Fibroblast of lung (primary cell): ENCODE results near the gene CNN2. TPM values are rescaled to one million over a fixed set of nuclear protein-coding genes. Genes with fewer than 3 reads are reported as not detected.
A peak's percentile ranks its signal among the peaks of the same experiment; 100 is the strongest.
"Not testable (repeated sequence)": the region's sequence is repeated elsewhere in the genome, so short reads cannot be mapped to it uniquely, and the experiment has no call there.

Source experiments
- DNase-seq, 2 donors: peaks; one replicate each; pipeline versions ENCODE4 v3.0.0 to v3.0.0-alpha.2; 2010; ENCODE audit warnings: low read depth in 2 of 2
- H2AFZ ChIP-seq: 2 replicates; pipeline ENCODE4 v1.5.1; 2012; ENCODE audit warnings: low read length, control low read depth, inconsistent platforms
- H3K27ac ChIP-seq: 2 replicates; pipeline ENCODE4 v1.5.1; 2011; ENCODE audit warnings: low read length, control low read depth; ENCODE audit not compliant: insufficient read depth
- H3K27me3 ChIP-seq: 2 replicates; pipeline ENCODE4 v1.5.1; 2011; ENCODE audit warnings: mild to moderate bottlenecking, low read length; ENCODE audit not compliant: control insufficient read depth, insufficient read depth
- H3K36me3 ChIP-seq: 2 replicates; pipeline ENCODE4 v1.5.1; 2011; ENCODE audit warnings: low read length; ENCODE audit not compliant: control insufficient read depth, insufficient read depth
- H3K4me1 ChIP-seq: 2 replicates; pipeline ENCODE4 v1.5.1; 2011; ENCODE audit warnings: low read length; ENCODE audit not compliant: control insufficient read depth, insufficient read depth; ENCODE audit errors: extremely low read depth
- H3K4me2 ChIP-seq: 2 replicates; pipeline ENCODE4 v1.5.1; 2011; ENCODE audit warnings: low read length, control low read depth; ENCODE audit not compliant: insufficient read depth; ENCODE audit errors: extremely low read depth
- H3K4me3 ChIP-seq, 4 experiments: fragments of 200-600 bp in 1 of 4; sonication (generic) in 1 of 4; replicated peaks in 1 of 4; 2 replicates each; pipeline ENCODE4 v1.5.1; 2011 to 2016; ENCODE audit warnings: low read length in 4 of 4, low read depth in 3 of 4, mild to moderate bottlenecking in 3 of 4, control low read depth in 2 of 4, inconsistent platforms in 1 of 4, mixed read lengths in 1 of 4; ENCODE audit not compliant: insufficient read depth in 1 of 4; ENCODE audit errors: control extremely low read depth in 1 of 4
- H3K79me2 ChIP-seq: 2 replicates; pipeline ENCODE4 v1.5.1; 2012; ENCODE audit warnings: mild to moderate bottlenecking, low read length, inconsistent platforms; ENCODE audit not compliant: control insufficient read depth, insufficient read depth
- H3K9ac ChIP-seq: 2 replicates; pipeline ENCODE4 v1.5.1; 2011; ENCODE audit warnings: mild to moderate bottlenecking, low read length, control low read depth; ENCODE audit not compliant: insufficient read depth
- H3K9me3 ChIP-seq: 2 replicates; pipeline ENCODE4 v1.5.1; 2012; ENCODE audit warnings: low read depth, low read length; ENCODE audit not compliant: control insufficient read depth, insufficient read depth
- H4K20me1 ChIP-seq: 2 replicates; pipeline ENCODE4 v1.5.1; 2011; ENCODE audit warnings: low read length; ENCODE audit not compliant: control insufficient read depth, insufficient read depth; ENCODE audit errors: extremely low read depth
- CTCF ChIP-seq, 2 donors: IDR thresholded peaks in 1 of 2; conservative IDR thresholded peaks in 1 of 2; 1 replicate in 1 of 2; 2 replicates in 1 of 2; pipeline ENCODE4 v1.5.1; 2011 to 2012; ENCODE audit warnings: low read length in 2 of 2, control low read depth in 1 of 2, inconsistent platforms in 1 of 2, low read depth in 1 of 2, mild to moderate bottlenecking in 1 of 2
- EZH2 ChIP-seq: IDR thresholded peaks from 2 replicates; pipeline ENCODE4 v1.5.1; 2012; ENCODE audit warnings: low read length, control low read depth, mild to moderate bottlenecking; ENCODE audit errors: missing control alignments
- polyA plus RNA-seq, 2 donors: library from polyadenylated mRNA; depleted of rRNA in 1 of 2; stranded (reverse) in 1 of 2; unstranded in 1 of 2; fragments of >200 nt; gene quantifications; 2 replicates each; pipeline ENCODE4 v1.2.1, GENCODE V29; 2011 to 2012; ENCODE audit warnings: missing spikeins in 1 of 2
- total RNA-seq: library from RNA; depleted of rRNA; stranded (reverse); fragments of >200 nt; gene quantifications from 2 replicates; pipeline ENCODE4 v1.2.1, GENCODE V29; 2014

Gene CNN2
- total and polyA plus RNA-seq, 2 donors (not counting 1 experiment from before 2014, with no cell fraction given): 194 to 473 TPM

GRCh38 chr19:1019616-1019961, 6.8 kb upstream of the CNN2 start:
- Histone ChIP-seq H3K79me2 (peaks cover 64% of the 10 kb centered on the region), H3K36me3 (peaks cover 8% of the 10 kb centered on the region), H3K4me2 (peak overlapping the region; percentile 84), H3K4me3 (peak overlapping the region; percentile 51 to 91 (median 82)), H3K27me3 (no peaks in the 10 kb centered on the region), H3K9me3 (no peaks in the 10 kb centered on the region), H3K27ac (peak overlapping the region; percentile 93), H3K4me1 (peaks cover 20% of the 10 kb centered on the region), H4K20me1 (peaks cover 1% of the 10 kb centered on the region), H2AFZ (no peak overlapping the region), H3K9ac (peak overlapping the region; percentile 91)
- no peak for DNase-seq
- TF ChIP-seq EZH2 (no peak), CTCF (conservative IDR thresholded peaks at IDR 0.05 in 1 of 2, IDR thresholded peaks at IDR 0.05 in 1 of 2; ENCODE audit: low read depth in 1 of 2, low read length in 2 of 2) (no peak)

- H3K79me2 ChIP-seq: peaks cover 57% of the 10 kb centered on the region
- H3K4me2 ChIP-seq: peak overlapping the region; percentile 84
- H3K27ac ChIP-seq: peak overlapping the region; percentile 93
- peak overlapping the region; percentile 51 to 91 (median 82) for H3K4me3 ChIP-seq
- peaks cover 5% of the 10 kb centered on the region for H3K36me3 ChIP-seq
- DNase-seq: no peak
- H3K4me1 ChIP-seq: peaks cover 20% of the 10 kb centered on the region
- TF ChIP-seq CTCF (conservative IDR thresholded peaks at IDR 0.05 in 1 of 2, IDR thresholded peaks at IDR 0.05 in 1 of 2; ENCODE audit: low read depth in 1 of 2, low read length in 2 of 2): no peak
- TF ChIP-seq EZH2: no peak
- H2AFZ ChIP-seq: no peak overlapping the region
- H3K9me3 ChIP-seq: no peaks in the 10 kb centered on the region
- H3K9ac ChIP-seq: peak overlapping the region; percentile 91
- H4K20me1 ChIP-seq: peaks cover 1% of the 10 kb centered on the region
- no peaks in the 10 kb centered on the region for H3K27me3 ChIP-seq
Measured at GRCh38 chr19:1019980-1020867, 6.2 kb upstream of the CNN2 start.

GRCh38 chr19:1020868-1021425, 5.5 kb upstream of the CNN2 start, which contains the start of gene TMEM259:
TSS of gene TMEM259 (minus strand) at chr19:1021123. CDS start at chr19:1020996, 127 bp downstream.
- Histone ChIP-seq H3K4me2 (peak within 1 kb of the TSS; percentile 84), H3K4me3 (peak within 1 kb of the TSS; percentile 51 to 91 (median 82)), H3K9ac (peak within 1 kb of the TSS; percentile 91), H2AFZ (peak within 1 kb of the TSS; percentile 80), H3K36me3 (peaks cover 5% of the 10 kb centered on the region), H3K27ac (peak within 1 kb of the TSS; percentile 93), H3K4me1 (peaks cover 20% of the 10 kb centered on the region), H3K27me3 (no peaks in the 10 kb centered on the region), H3K9me3 (no peaks in the 10 kb centered on the region), H3K79me2 (peaks cover 50% of the 10 kb centered on the region), H4K20me1 (peaks cover 1% of the 10 kb centered on the region)
- DNase-seq: peak; percentile 96 to 98
- TF ChIP-seq CTCF (conservative IDR thresholded peaks at IDR 0.05 in 1 of 2, IDR thresholded peaks at IDR 0.05 in 1 of 2; ENCODE audit: low read depth in 1 of 2, low read length in 2 of 2): no peak

GRCh38 chr19:1023883-1024188, 2.6 kb upstream of the CNN2 start:
- not testable (repeated sequence) for H3K4me1 ChIP-seq, H3K9me3 ChIP-seq, H4K20me1 ChIP-seq, H3K4me3 ChIP-seq, H3K9ac ChIP-seq, H3K27me3 ChIP-seq, H3K4me2 ChIP-seq, DNase-seq, H3K36me3 ChIP-seq, H3K27ac ChIP-seq, H2AFZ ChIP-seq
- H3K79me2 ChIP-seq: peaks cover 43% of the 10 kb centered on the region
